ENCODE measurements around the gene SMNDC1.

SMNDC1 gene

GRCh38 chr10:110276603-110277002 lies 28.1 kb downstream of the SMNDC1 start:
- TF ChIP-seq CREB1 (IDR thresholded peaks at IDR 0.05; ENCODE audit: low read depth) (no peak), TCF12 (IDR thresholded peaks at IDR 0.05; ENCODE audit: low read depth) (no peak), NFIC (IDR thresholded peaks at IDR 0.05) (no peak), ZBTB7A (IDR thresholded peaks at IDR 0.05; ENCODE audit: low read depth) (no peak), YY1 (IDR thresholded peaks at IDR 0.05; ENCODE audit: low read depth) (no peak), TEAD4 (IDR thresholded peaks at IDR 0.05) (no peak), RAD21 (IDR thresholded peaks at IDR 0.05; ENCODE audit: low read depth) (no peak)
- TF ChIP-seq, protein P1, sequence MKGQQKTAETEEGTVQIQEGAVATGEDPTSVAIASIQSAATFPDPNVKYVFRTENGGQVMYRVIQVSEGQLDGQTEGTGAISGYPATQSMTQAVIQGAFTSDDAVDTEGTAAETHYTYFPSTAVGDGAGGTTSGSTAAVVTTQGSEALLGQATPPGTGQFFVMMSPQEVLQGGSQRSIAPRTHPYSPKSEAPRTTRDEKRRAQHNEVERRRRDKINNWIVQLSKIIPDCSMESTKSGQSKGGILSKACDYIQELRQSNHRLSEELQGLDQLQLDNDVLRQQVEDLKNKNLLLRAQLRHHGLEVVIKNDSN (IDR thresholded peaks at IDR 0.05) = no peak
- TF ChIP-seq, protein P2, sequence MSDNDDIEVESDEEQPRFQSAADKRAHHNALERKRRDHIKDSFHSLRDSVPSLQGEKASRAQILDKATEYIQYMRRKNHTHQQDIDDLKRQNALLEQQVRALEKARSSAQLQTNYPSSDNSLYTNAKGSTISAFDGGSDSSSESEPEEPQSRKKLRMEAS (IDR thresholded peaks at IDR 0.05) = no peak

DNA sequence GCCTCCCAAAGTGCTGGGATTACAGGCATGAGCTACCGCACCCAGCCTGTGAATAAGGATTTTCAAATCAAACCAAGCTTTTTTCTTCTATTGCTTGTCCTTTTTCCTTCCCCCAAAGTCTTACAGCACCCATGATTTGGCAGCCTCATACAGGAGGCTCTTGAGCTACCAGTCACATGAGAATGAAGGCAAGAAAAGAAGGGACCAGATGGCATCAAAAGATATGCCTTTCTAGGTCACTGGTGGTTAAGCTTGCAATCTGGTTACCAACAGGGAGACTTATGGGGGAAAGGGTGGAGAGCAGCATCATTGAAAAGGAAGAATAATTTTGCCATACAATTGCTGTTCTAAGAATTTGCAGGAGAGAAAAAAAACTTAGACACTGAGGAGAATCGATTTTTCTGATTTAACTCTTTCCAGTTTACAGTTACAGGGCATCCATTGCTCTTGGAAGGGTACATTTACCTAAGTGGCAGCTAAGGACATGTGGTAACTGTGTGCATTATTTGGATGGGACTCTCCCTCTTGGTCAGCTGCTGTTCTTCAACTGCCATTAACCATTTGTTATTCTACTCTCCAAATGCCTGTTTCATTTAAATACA lies 29.5 kb downstream of the SMNDC1 start:
- TF ChIP-seq, protein P1 (IDR thresholded peaks at IDR 0.05) = no peak
- no peak for TF ChIP-seq TCF12 (IDR thresholded peaks at IDR 0.05; ENCODE audit: low read depth)
- no peak for TF ChIP-seq EP300 (IDR thresholded peaks at IDR 0.05; ENCODE audit: borderline replicate concordance)
- no peak for TF ChIP-seq ZBTB7A (IDR thresholded peaks at IDR 0.05; ENCODE audit: low read depth)
- TF ChIP-seq RAD21 (IDR thresholded peaks at IDR 0.05; ENCODE audit: low read depth) = no peak
- no peak for TF ChIP-seq TAF1 (IDR thresholded peaks at IDR 0.05; ENCODE audit: low read depth)
- no peak for TF ChIP-seq TEAD4 (IDR thresholded peaks at IDR 0.05)
- TF ChIP-seq FOXM1 (IDR thresholded peaks at IDR 0.05; ENCODE audit: borderline replicate concordance, low read depth) = no peak
- TF ChIP-seq YY1 (IDR thresholded peaks at IDR 0.05; ENCODE audit: low read depth) = no peak
- TF ChIP-seq, protein P3, sequence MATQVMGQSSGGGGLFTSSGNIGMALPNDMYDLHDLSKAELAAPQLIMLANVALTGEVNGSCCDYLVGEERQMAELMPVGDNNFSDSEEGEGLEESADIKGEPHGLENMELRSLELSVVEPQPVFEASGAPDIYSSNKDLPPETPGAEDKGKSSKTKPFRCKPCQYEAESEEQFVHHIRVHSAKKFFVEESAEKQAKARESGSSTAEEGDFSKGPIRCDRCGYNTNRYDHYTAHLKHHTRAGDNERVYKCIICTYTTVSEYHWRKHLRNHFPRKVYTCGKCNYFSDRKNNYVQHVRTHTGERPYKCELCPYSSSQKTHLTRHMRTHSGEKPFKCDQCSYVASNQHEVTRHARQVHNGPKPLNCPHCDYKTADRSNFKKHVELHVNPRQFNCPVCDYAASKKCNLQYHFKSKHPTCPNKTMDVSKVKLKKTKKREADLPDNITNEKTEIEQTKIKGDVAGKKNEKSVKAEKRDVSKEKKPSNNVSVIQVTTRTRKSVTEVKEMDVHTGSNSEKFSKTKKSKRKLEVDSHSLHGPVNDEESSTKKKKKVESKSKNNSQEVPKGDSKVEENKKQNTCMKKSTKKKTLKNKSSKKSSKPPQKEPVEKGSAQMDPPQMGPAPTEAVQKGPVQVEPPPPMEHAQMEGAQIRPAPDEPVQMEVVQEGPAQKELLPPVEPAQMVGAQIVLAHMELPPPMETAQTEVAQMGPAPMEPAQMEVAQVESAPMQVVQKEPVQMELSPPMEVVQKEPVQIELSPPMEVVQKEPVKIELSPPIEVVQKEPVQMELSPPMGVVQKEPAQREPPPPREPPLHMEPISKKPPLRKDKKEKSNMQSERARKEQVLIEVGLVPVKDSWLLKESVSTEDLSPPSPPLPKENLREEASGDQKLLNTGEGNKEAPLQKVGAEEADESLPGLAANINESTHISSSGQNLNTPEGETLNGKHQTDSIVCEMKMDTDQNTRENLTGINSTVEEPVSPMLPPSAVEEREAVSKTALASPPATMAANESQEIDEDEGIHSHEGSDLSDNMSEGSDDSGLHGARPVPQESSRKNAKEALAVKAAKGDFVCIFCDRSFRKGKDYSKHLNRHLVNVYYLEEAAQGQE (IDR thresholded peaks at IDR 0.05; ENCODE audit: low read depth) = no peak
- TF ChIP-seq, protein P2 (IDR thresholded peaks at IDR 0.05) = no peak
- no peak for TF ChIP-seq CREB1 (IDR thresholded peaks at IDR 0.05; ENCODE audit: low read depth)
- TF ChIP-seq NFIC (IDR thresholded peaks at IDR 0.05) = no peak
- TF ChIP-seq EGR1 (IDR thresholded peaks at IDR 0.05) = no peak
- no peak for TF ChIP-seq CEBPB (IDR thresholded peaks at IDR 0.05)

DNA sequence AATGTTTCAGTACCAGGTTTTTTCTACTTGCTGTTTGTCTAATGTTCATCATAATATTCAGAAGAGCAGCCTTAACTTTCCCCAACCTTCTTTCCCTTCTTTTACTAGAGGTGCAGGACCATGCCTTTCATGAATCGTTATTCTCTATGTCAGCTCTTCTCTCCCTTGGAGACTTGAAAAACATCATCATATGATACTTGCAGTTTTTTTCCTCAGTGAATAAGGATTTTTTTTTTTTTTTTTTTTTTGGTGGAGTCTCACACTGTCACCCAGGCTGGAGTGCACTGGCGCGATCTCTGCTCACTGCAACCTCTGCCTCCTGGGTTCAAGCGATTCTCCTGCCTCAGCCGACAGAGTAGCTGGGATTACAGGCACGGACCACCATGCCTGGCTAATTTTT lies 30.1 kb downstream of the SMNDC1 start:
- TF ChIP-seq TAF1 (IDR thresholded peaks at IDR 0.05; ENCODE audit: low read depth) (no peak), FOXM1 (IDR thresholded peaks at IDR 0.05; ENCODE audit: borderline replicate concordance, low read depth) (no peak), RAD21 (IDR thresholded peaks at IDR 0.05; ENCODE audit: low read depth) (no peak), NFIC (IDR thresholded peaks at IDR 0.05) (no peak), EP300 (IDR thresholded peaks at IDR 0.05; ENCODE audit: borderline replicate concordance) (no peak), EGR1 (IDR thresholded peaks at IDR 0.05) (no peak), ZBTB7A (IDR thresholded peaks at IDR 0.05; ENCODE audit: low read depth) (no peak), CREB1 (IDR thresholded peaks at IDR 0.05; ENCODE audit: low read depth) (no peak), TEAD4 (IDR thresholded peaks at IDR 0.05) (no peak), TCF12 (IDR thresholded peaks at IDR 0.05; ENCODE audit: low read depth) (no peak), CEBPB (IDR thresholded peaks at IDR 0.05) (no peak), YY1 (IDR thresholded peaks at IDR 0.05; ENCODE audit: low read depth) (no peak)
- TF ChIP-seq, protein P3 (IDR thresholded peaks at IDR 0.05; ENCODE audit: low read depth) = no peak
- TF ChIP-seq, protein P2 (IDR thresholded peaks at IDR 0.05) = no peak
- TF ChIP-seq, protein P1 (IDR thresholded peaks at IDR 0.05) = no peak

GRCh38 chr10:110274072-110274627 lies 30.6 kb downstream of the SMNDC1 start:
- TF ChIP-seq, protein P2 (IDR thresholded peaks at IDR 0.05) = no peak
- TF ChIP-seq TCF12 (IDR thresholded peaks at IDR 0.05; ENCODE audit: low read depth) (no peak), FOXM1 (IDR thresholded peaks at IDR 0.05; ENCODE audit: borderline replicate concordance, low read depth) (no peak), EP300 (IDR thresholded peaks at IDR 0.05; ENCODE audit: borderline replicate concordance) (no peak)

- TF ChIP-seq, protein P2 (IDR thresholded peaks at IDR 0.05) = peak; percentile 30; the same call in 1 of the 2 replicates
- no peak for TF ChIP-seq EP300 (IDR thresholded peaks at IDR 0.05; ENCODE audit: borderline replicate concordance)
- peak; percentile 44 for TF ChIP-seq NFIC (IDR thresholded peaks at IDR 0.05)
- no peak for TF ChIP-seq RAD21 (IDR thresholded peaks at IDR 0.05; ENCODE audit: low read depth)
- no peak for TF ChIP-seq EGR1 (IDR thresholded peaks at IDR 0.05)
- TF ChIP-seq ZBTB7A (IDR thresholded peaks at IDR 0.05; ENCODE audit: low read depth) = no peak
- TF ChIP-seq TEAD4 (IDR thresholded peaks at IDR 0.05) = peak; percentile 49
- TF ChIP-seq, protein P1 (IDR thresholded peaks at IDR 0.05) = peak; percentile 83
- no peak for TF ChIP-seq CREB1 (IDR thresholded peaks at IDR 0.05; ENCODE audit: low read depth)
- no peak for TF ChIP-seq TAF1 (IDR thresholded peaks at IDR 0.05; ENCODE audit: low read depth)
- no peak for TF ChIP-seq FOXM1 (IDR thresholded peaks at IDR 0.05; ENCODE audit: borderline replicate concordance, low read depth)
- TF ChIP-seq CEBPB (IDR thresholded peaks at IDR 0.05) = peak; percentile 89
Measured at GRCh38 chr10:110273474-110273873, 31.2 kb downstream of the SMNDC1 start.

Data from Ishikawa (cell line).